Muscle of back (tissue), 13 donors: ENCODE data around the gene GEMIN5. TPM values are rescaled to one million over a fixed set of nuclear protein-coding genes. Genes with fewer than 3 reads are reported as not detected.
"Not testable (repeated sequence)": the region's sequence is repeated elsewhere in the genome, so short reads cannot be mapped to it uniquely, and the experiment has no call there.

Source experiments
- DNase-seq, 3 donors: peaks; one replicate each; pipeline versions ENCODE4 v3.0.0 to v3.0.0-alpha.2; 2013
- long read RNA-seq, 9 donors: transcript quantifications; one replicate each; lab custom pipeline, GENCODE V29; 2026
- polyA plus RNA-seq, 10 donors: library from polyadenylated mRNA; unstranded; fragments of 120-200 nt; gene quantifications; one replicate each; pipeline ENCODE4 v1.2.1, GENCODE V29; 2013; ENCODE audit not compliant: insufficient read length in 10 of 10

The GEMIN5 gene
- 10 to 100 TPM; 14.7 to 20.3 (median 17.2) TPM for polyA plus RNA-seq
- long read RNA-seq, donor 1, full-length matches to known transcripts = 1 of 1 reads
- long read RNA-seq, donor 1, partial matches to known transcripts = 0 of 1 reads
- long read RNA-seq, donor 1, other reads (novel, unspliced or antisense) = 0 of 1 reads
- long read RNA-seq, donor 2, full-length matches to known transcripts = 1 of 1 reads
- long read RNA-seq, donor 2, partial matches to known transcripts = 0 of 1 reads
- long read RNA-seq, donor 2, other reads (novel, unspliced or antisense) = 0 of 1 reads
- long read RNA-seq, donor 3 = 0 reads
- long read RNA-seq, donor 4 = 0 reads
- long read RNA-seq, donor 5 = 0 reads
- long read RNA-seq, donor 6 = 0 reads
- long read RNA-seq, donor 7 = 0 reads
- long read RNA-seq, donor 8, partial matches to known transcripts = 0 of 1 reads
- long read RNA-seq, donor 8, other reads (novel, unspliced or antisense) = 0 of 1 reads
- long read RNA-seq, donor 9 = 0 reads

DNA sequence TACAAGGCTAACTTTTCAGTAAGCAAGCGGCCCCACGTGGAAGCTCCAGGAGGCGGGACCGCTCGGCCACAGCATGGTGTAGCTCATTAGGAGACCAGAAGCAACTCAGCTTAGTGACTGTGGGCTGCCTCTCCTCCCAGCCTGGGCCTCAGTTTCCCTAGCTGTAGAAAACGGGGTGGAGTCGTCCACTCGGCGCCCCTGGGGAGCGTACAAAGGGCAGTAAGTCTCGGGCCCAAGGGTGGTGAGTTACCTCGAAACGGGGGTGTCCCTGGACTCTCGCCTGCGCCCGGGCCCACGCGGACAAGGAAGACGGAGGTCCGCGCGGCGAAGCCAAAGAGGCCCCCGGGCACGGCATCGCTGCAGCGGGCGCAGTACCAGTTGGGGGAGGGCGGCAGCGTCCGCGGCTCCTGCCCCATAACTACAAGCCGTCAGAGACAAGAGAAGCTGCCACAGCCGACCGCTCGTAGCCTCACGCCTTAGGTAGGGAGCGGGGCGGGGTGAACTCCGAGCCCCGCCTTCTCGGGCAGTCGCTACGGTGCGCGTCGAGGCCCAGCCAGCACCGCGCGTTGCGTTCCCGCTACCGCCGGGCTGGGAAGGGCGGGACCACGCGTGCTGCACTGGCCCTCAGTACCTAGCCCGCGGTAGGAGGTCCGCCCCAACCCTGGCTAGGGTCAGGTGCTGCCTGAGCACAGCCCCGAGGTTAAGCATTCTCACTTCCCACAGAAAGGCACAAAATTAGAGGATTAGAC is at the start of gene GEMIN5:
TSS of gene GEMIN5 (minus strand) at position 494 of the 749 bp plus-strand sequence. CDS start at position 416, 78 bp downstream.
- peak; percentile 82 to 96 (median 91) for DNase-seq

- DNase-seq = no peak
Observed at GRCh38 chr5:154986151-154986550, 48.1 kb upstream of the GEMIN5 start.

DNA sequence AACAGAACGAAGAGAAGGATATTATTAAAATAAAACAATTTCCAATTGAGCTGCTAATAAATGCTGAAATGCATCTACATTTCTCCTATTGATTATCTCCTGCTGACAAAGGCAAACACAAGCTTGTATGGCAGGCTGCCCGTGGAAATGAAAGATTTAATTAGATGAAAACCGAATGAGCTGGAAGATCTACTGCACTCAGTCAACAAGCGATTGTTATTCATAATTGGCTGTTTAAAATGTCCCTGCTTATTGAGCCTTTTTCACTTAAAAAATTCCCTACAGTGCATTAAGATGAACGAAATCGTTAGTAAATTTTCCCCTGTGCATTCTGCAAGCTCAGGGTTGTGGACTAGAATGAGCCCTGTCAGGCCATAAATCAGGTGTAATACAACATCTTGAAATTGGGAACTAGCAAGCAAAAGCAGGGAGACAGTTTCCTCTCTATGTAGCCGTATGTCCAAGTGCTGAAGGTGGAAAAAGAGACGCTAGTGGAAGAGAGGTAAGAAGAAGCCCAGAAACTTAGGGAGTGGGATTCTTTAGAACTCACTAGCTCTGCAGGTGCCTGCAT is 47.0 kb upstream of the GEMIN5 start:
- no peak for DNase-seq

GRCh38 chr5:154978294-154978693 is 40.3 kb upstream of the GEMIN5 start:
- DNase-seq = not testable (repeated sequence)

DNA sequence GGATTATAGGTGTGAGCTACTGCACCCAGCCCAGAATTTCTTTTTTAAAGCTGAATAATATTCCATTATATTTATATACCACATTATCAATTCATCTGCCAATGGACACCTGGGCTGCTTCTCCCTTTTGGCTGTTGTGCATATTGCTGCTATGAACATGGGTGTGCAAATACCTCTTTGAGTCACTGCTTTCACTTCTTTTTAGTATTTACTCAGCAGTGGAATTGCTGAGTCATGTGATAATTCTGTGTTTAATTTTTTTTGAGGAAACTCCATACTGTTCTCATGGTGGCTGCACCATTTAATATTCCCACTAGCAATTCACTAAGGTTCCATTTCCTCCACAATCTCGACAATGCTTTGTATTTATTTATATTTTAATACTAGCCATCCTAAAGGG is 39.4 kb upstream of the GEMIN5 start:
- no peak for DNase-seq

- not testable (repeated sequence) for DNase-seq
Observed at GRCh38 chr5:154976082-154976481, 38.1 kb upstream of the GEMIN5 start.

- DNase-seq = peak; percentile 14 to 52 (median 28)
Observed at GRCh38 chr5:154972476-154973080, 34.6 kb upstream of the GEMIN5 start.

DNA sequence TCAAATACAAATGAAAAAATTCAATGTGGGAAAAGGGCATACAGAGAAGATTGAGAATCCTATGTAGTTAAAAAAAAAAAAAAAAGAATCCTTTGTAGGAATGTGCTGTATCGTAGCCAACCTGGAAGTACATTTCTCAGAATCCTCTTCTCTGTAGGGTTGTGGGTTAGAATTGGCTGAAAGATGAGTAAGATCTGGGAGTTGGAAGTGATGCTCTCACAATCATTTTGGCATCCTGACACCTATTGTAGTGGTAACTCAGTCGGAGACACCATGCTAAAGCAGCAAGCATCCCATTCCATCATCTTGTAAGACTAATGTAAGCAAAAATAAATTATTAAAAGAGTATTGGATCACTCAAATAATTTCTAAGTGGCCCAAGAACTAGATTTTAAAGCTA is 33.5 kb upstream of the GEMIN5 start:
- DNase-seq = peak in 1 of 3 donors; percentile 12

DNA sequence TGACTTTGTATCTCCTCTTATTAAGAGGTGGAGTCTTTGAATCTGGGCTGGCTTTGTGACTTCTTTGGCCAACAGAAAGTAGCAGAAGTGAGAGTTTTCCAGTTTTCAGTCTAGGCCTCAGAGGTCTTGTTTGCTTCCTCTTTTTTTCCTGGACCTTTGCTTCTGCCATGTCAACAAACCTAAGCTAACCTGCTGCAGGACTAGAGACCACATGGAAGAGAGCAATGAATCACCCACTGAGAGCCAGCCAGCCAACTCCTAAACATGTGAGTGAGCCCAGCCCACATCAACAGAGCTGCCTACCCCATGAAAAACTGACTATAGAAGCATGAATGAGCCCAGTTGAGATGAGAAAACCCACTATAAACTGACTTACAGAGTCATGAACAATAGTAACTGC is 32.7 kb upstream of the GEMIN5 start:
- no peak for DNase-seq

DNA sequence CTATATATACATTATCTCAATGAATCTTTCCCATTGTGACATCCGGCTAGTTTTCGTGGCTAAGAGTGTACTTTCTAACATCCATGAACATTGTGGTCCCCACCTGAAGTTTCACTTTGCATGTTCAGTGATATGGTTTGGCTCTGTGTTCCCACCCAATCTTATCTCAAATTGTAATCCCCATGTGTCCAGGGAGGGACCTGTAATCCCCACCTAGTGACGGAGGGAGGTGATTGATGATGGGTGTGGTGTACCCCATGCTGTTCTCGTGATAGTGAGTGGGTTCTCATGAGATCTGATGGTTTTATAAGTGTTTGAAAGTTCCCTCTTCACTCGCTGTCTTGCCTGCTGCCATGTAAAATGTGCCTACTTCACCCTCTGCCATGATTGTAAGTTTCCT is 30.9 kb upstream of the GEMIN5 start:
- DNase-seq = no peak

DNA sequence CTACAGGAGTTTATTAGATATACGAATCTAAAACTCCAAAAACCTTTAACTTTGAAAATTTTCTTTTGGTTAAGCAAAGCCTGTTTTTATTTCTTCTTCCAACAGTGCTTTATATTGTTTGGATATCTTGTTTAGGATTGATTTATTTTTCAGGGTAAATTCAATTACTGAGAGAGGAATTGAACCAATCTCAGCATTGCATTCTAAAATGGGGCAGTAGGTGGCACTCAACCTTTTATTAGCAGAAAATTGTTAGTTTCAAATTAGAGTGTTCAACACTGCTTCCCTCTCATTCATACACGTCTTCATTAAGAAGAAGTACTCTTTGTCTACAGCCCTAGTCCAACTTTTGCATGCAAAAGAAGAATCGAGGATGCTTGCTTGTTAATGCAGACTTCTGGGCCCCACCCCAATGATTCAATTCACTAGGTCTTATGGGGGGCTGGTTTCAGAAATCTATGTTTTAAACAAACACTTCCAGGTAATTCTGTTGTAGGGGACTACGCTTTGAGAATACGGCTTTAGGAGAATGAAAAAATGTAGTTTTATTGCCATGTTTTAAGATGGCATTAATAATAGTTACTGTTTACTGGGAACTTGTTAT is 29.5 kb upstream of the GEMIN5 start:
- DNase-seq = no peak

DNA sequence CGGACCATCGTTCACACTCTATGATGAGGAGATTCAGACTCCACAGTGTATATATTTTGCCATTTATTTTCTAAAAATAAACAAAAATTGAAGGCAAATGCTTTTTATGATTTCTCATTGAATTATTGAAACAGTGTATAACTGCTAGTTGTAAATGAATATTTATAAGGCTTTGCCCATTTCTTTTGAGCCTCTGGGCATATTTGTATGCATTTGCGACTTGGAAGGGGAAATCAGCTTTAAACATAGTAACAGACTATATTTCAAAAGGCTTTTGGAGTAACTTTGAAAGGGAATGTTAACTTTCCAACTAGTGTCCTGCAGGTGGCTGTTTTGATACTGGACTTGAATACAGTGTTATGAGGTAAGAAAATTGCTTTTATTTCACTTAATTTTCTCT is 28.9 kb upstream of the GEMIN5 start:
- no peak for DNase-seq

- DNase-seq = no peak
Observed at GRCh38 chr5:154966081-154966841, 28.2 kb upstream of the GEMIN5 start.

DNA sequence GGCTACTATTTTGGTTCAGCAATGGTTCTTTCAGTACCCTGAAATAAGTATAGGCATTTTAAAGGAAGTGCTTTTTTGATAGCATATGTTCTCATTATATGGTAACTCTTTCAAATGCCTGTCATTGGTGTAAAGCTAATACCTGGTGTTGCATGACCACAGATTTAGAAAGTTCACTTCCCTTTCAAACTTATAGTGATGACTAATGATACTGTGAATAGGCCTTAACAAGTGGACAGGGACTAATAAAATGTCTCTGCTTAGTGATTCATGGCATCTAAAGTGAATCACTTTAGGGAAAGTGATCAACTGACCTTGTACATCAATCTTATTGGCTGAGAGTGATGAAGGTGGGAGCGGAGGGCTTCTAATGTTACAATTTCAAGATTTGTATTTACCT is 24.5 kb upstream of the GEMIN5 start:
- no peak for DNase-seq

DNA sequence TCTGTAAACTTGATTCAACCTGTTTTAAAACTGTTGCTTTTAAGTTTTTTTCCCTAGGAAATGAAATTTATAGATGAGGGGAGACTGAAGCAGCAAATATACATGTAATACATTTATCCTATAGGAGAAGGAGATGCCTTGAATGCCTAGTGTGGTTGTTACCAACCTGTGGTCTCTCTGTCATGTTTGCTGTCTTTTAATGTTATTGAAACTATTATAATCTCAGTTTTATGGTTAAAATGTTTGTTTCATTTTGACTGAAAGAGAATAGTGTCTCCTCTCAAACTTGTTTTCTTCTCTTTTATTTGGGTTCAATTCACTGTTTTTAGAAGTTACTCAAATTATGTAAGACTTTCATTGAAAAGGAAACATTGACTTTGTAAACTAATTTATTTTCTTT is 18.7 kb upstream of the GEMIN5 start:
- no peak for DNase-seq

GRCh38 chr5:154949781-154950180 is 11.8 kb upstream of the GEMIN5 start:
- DNase-seq = no peak

GRCh38 chr5:154948313-154948712 is 10.3 kb upstream of the GEMIN5 start:
- DNase-seq = no peak

DNA sequence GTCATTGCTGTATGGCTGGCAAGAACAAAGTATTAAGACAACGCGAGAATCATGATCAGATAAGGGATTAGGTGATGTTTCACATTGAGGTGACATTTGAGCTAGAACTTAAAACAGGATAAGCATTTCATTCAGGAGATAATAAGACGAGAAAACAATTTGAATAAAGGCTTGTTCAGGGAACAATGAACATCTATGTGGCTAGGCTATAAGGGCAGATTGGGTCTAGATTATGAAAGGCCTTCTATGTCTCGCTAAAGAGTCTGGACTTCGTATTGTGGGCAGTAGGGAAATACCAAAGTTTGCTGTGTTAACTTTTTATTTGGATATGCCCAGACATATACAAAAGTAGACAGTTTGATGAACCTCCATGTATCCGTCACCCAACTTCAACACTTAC is 9.8 kb upstream of the GEMIN5 start:
- no peak for DNase-seq

GRCh38 chr5:154945695-154946301 is 7.8 kb upstream of the GEMIN5 start:
- DNase-seq = peak in 1 of 3 donors; percentile 30

- DNase-seq = no peak
Observed at GRCh38 chr5:154944716-154945115, 6.7 kb upstream of the GEMIN5 start.
